ELR (cell line): ENCODE results near the gene KIAA0513.

Source experiments
- DNase-seq: peaks from one replicate; pipeline ENCODE4 v3.0.0-alpha.2; 2015; ENCODE audit warnings: low read depth

The KIAA0513 gene

GRCh38 chr16:85004587-85005205, 22.9 kb upstream of the KIAA0513 start:
- DNase-seq, result peak; percentile 96

DNA sequence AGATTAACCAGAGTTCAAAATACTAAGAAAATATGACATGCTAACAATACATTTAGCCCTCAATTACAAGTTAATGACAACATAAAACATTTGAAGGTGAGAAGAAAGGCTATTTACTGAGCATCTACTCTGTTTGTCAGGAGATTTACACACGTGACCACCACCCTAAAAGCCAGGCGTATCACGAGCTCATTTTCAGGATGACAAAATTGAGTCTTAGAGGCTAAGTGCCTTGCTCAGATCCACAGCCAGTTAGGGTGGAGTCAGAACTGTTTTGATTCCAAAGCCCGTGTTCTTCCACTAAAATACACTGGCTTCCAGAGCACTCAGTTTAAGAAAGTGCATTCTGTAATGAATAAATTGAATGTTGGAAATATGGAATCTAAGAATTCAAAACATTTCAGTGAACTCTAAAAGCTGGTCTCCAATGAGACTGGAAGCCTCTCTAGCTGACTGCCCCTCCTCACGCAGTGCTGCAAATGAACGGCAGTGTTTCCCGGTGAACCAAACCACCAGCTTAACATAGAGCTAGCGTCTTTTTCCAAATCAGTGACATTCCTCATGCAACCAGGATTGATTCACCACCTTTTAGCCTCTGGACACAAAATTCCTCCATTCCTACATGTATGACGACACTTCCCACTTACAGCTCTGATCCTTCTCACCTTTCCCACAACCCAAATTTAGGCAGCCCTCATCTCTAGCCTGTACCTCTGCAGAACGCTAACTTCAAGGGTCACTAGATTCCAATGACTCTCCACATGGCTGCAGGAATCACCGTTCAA, 22.1 kb upstream of the KIAA0513 start:
- peak; percentile 87 for DNase-seq

GRCh38 chr16:85006639-85007038, 21.0 kb upstream of the KIAA0513 start:
- DNase-seq, result no peak

GRCh38 chr16:85007496-85008214, 19.9 kb upstream of the KIAA0513 start:
- DNase-seq, result no peak

- DNase-seq, result no peak
Observed at GRCh38 chr16:85008271-85008670, 19.3 kb upstream of the KIAA0513 start.

- no peak for DNase-seq
Observed at GRCh38 chr16:85010446-85010930, 17.1 kb upstream of the KIAA0513 start.

DNA sequence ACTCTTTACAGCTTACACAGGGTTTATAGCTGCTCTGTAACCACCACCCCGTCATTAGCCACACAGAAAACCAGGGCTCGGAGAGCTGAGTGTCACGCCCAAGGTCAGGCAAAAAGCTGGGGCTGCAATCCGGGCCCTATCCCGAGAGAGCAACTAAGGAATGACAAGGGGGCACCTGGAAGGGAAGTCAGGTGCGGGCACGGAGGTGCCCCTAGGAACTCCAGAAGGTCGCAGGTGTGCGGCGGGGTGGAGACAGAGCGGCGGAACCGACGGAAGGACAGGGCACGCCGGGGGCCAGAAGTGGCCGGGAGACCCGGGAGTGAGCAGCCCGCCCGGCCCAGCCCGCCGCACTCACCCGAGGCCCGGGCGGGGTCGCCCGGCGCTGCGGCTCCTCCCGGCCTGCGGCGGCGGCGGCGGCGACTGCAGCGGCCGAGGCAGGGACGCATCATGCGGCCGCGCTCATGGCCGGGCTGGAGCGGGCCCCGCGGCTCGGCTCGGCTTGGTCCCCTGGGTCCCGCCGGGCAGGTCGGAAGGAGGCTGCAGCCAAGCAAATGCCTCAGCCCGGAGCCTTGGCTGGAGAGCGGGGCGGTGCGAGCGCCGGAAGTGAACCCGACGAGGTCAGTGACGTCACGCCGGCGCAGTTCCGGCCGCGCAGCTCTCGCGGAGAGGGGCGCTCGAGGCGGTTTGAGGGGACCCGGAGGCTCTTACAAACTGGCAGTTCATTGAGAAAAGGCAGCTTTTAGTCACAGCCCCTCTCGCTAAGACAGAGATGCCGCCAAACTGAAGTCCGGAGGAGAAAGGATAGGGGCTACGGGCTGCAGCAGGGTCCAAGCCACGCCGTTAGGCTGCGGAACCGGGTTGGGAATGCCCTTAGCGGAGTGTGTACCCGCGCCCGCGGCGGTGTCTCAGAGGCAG, 16.4 kb upstream of the KIAA0513 start, which contains the start of gene ZDHHC7:
Gene ZDHHC7 (minus strand): TSS at position 605 of the 915 bp plus-strand sequence. CDS start 20,917 bp downstream, outside the sequence.
- peak; percentile 91 for DNase-seq

- DNase-seq, result no peak
Observed at GRCh38 chr16:85011846-85012284, 15.7 kb upstream of the KIAA0513 start.

DNA sequence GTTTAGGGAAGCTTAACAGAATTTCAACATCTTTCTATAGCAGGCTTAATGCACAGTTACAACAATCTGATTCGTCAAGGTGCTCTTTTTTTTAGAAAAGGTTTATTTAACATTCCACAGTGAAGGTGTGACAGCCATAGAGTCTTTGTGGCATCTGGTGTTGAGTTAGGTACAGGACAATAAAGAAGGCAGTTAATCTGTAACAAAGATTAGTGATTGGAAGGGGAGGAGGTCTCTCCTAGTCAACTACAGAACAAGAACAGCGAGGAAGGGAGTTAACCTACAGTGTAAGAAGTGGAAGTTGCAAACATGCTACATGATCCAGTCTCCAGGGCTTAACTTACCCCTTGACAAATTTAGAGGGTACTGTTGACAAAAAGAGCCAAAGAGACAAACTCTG, 13.3 kb upstream of the KIAA0513 start:
- DNase-seq, result no peak

- DNase-seq, result no peak
Observed at GRCh38 chr16:85015481-85016187, 12.0 kb upstream of the KIAA0513 start.

- peak; percentile 25 for DNase-seq
Observed at GRCh38 chr16:85017151-85017550, 10.4 kb upstream of the KIAA0513 start.

GRCh38 chr16:85017633-85018032, 10.0 kb upstream of the KIAA0513 start:
- no peak for DNase-seq

GRCh38 chr16:85018529-85019236, 8.9 kb upstream of the KIAA0513 start:
- no peak for DNase-seq

DNA sequence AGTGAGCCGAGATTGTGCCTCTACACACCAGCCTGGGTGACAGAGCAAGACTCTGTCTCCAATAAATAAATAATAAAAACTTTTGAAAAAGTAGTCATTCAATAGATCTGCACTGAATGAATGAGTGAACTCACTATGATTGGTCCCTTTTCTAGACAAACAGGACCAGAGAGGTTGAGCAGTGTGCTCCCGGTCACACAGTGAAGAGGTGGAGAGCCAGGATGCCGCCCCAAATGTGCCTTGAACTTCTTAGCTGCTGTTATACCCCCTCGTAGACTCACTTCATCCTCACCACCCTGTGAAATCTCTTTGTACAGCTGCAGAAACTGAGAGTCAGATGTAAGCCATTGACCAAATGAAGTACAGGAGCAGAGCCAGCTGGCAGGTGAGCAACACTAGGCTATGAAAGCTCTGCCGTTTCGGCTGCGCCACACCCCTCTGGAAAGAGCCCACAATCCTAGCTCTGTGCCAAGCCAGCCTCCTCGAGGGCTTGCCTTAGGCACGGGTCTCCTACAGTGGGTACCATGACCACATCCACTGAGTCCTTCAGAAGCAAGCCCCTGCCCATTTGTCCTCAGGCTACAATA, 7.8 kb upstream of the KIAA0513 start:
- no peak for DNase-seq

DNA sequence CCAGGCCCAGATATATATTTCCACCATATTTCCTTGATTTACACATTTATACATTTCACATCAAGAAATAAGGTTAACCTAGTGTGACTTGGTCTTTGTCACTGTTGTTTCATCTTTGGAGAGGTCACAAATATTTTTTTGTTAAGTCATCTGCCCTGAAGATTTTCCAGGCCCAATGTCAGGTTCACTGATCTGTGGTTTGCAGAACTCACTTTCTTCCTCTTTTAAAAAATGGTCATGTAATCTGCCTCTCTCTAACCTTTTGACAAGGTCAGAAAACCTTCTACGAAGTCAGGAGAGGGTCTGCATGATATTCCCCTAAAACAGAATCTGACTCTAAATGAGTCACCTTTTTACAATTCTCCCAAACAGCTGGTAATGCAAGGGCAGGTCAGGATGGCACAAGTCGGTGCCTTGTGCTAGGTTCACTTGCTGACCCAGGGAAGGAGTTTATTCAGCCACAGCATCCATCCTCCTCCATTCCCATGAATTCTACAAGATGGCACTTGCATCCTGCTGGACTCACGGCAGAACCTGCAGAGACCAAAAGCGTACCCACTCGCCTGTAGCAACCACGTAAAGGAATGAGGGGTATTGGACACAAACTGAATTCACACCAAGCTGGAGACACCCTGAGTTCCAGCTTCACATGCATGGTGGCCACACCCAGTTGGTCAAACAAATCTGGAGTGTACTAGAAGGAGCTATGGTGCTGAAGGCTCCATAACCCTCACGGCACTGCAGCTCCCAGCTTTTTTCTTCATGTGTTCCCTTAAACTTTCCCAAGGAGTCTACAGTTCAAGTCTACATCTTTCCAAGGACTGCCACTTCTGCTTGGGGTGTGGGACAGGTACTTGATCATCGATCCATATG, 1.6 kb upstream of the KIAA0513 start:
- DNase-seq, result no peak

DNA sequence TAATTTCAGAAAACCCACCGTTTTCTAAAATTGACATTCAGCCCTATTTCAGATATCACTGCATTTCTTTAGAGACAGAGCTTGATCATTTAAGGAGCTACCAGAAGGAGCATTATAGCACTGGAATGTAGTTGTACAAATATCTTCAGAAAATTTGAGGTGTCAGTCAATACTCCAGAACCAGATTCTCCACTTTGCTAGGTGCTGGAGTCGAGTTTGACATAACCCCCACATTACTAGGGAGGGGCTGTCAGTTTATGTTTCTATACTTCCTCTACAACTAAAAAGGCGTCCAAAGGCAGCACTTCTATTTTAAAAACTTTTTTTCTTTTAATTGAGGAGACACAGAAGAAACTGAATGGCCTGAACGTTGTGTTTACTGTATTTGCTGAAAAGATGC, 892 bp upstream of the KIAA0513 start:
- no peak for DNase-seq

DNA sequence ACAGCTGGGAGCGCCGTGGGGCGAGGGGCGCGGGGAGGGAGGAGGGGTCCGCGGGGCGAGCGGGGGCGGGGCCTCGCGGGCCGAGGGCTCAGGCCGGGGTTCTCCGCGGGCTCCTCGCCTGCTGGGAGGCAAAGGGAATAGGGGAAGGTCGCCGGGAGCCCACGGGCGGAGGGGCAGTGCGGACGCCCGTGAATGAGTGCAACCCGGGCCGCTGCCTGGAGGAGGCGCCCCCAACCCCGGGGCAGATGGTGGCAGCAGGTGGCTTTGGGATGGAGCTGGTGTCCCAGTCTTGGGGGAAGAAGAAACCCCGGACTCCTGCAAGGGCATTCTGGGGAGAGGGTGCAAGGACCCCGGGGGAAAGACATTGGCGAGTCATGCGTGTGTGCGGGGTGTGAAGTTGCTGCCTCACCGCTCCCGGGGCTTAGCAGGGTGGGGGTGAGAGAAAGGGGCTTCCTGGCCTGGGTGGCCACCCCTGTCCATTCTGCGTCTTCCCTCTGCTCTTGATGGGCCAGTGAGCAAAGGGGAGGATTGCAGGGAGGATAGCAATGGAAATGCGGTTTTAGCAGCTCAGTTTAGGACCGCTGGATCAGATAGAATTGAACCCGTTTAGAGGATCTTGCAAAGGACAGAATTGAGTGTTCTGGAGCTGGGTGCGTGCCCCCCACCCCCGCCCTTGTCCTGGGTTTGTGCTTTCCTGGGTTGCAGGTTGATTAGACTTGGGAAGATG, 526 bp downstream of the KIAA0513 start:
- DNase-seq, result peak; percentile 30
